HEK293 (cell line): ENCODE results near the gene ETNK1.

Source experiments
- CTCF ChIA-PET: fragments of 350-600 bp; formaldehyde crosslinking; extraction: SDS; loops from one replicate; lab custom pipeline; 2021; ENCODE audit warnings: antibody characterized with exemption; lab: Yijun Ruan, JAX
- POLR2A ChIA-PET: fragments of 300-600 bp; formaldehyde crosslinking; extraction: SDS; loops from one replicate; lab custom pipeline; 2020; ENCODE audit warnings: antibody characterized with exemption, inconsistent platforms; lab: Yijun Ruan, JAX
- H3K27ac ChIP-seq: fragments of 200-500 bp; sonication (Bioruptor generic); 2 replicates; pipeline ENCODE4 v1.5.1; 2014; ENCODE audit warnings: low read depth, low read length, control low read depth, inconsistent platforms; ENCODE audit errors: extremely low read depth
- H3K36me3 ChIP-seq, 2 experiments: fragments of 200-500 bp in 1 of 2; sonication (Bioruptor generic) in 1 of 2; 1 replicate in 1 of 2; 2 replicates in 1 of 2; pipeline ENCODE4 v1.5.1; 2014 to 2017; ENCODE audit warnings: inconsistent platforms in 2 of 2, low read length in 2 of 2; ENCODE audit not compliant: control insufficient read depth in 2 of 2, insufficient read depth in 1 of 2
- H3K4me1 ChIP-seq: fragments of 200-500 bp; sonication (Bioruptor generic); 2 replicates; pipeline ENCODE4 v1.5.1; 2014; ENCODE audit warnings: mild to moderate bottlenecking, low read length, inconsistent platforms; ENCODE audit not compliant: control insufficient read depth, insufficient read depth
- H3K4me3 ChIP-seq: 2 replicates; pipeline ENCODE4 v1.5.1; 2011; ENCODE audit warnings: low read depth, mild to moderate bottlenecking, control low read depth, low read length, moderate library complexity
- H3K9me3 ChIP-seq: fragments of 200-500 bp; sonication (Bioruptor generic); 2 replicates; pipeline ENCODE4 v1.5.1; 2014; ENCODE audit warnings: low read depth, low read length, inconsistent platforms; ENCODE audit not compliant: control insufficient read depth, insufficient read depth
- KLF17 ChIP-seq: fragments of 450-650 bp; formaldehyde crosslinking; IDR thresholded peaks from 2 replicates; pipeline ENCODE4 v1.5.1; 2016; ENCODE audit warnings: missing biosample characterization, missing genetic modification characterization
- MYNN ChIP-seq: fragments of 450-650 bp; formaldehyde crosslinking; IDR thresholded peaks from 2 replicates; pipeline ENCODE4 v1.5.1; 2016; ENCODE audit warnings: missing biosample characterization, missing genetic modification characterization, borderline replicate concordance
- MZF1 ChIP-seq: fragments of 450-650 bp; formaldehyde crosslinking; IDR thresholded peaks from 2 replicates; pipeline ENCODE4 v1.5.1; 2017; ENCODE audit warnings: missing biosample characterization, missing genetic modification characterization, borderline replicate concordance
- PRDM2 ChIP-seq: fragments of 450-650 bp; formaldehyde crosslinking; IDR thresholded peaks from 2 replicates; pipeline ENCODE4 v1.5.1; 2016; ENCODE audit warnings: missing biosample characterization, missing genetic modification characterization, borderline replicate concordance
- ZBTB20 ChIP-seq: fragments of 450-650 bp; formaldehyde crosslinking; IDR thresholded peaks from 2 replicates; pipeline ENCODE4 v1.5.1; 2016; ENCODE audit warnings: missing biosample characterization, missing genetic modification characterization
- ZNF121 ChIP-seq: fragments of 450-650 bp; formaldehyde crosslinking; IDR thresholded peaks from 2 replicates; pipeline ENCODE4 v1.5.1; 2016; ENCODE audit warnings: missing biosample characterization, missing genetic modification characterization
- ZNF174 ChIP-seq: fragments of 450-650 bp; formaldehyde crosslinking; IDR thresholded peaks from 2 replicates; pipeline ENCODE4 v1.5.0; 2017; ENCODE audit warnings: missing biosample characterization, mild to moderate bottlenecking, missing genetic modification characterization
- ZNF202 ChIP-seq: fragments of 450-650 bp; formaldehyde crosslinking; IDR thresholded peaks from 2 replicates; pipeline ENCODE4 v1.5.1; 2016; ENCODE audit warnings: missing biosample characterization, missing genetic modification characterization, borderline replicate concordance
- ZNF223 ChIP-seq: fragments of 450-650 bp; formaldehyde crosslinking; IDR thresholded peaks from 2 replicates; pipeline ENCODE4 v1.5.1; 2016; ENCODE audit warnings: missing biosample characterization, missing genetic modification characterization
- ZNF239 ChIP-seq: fragments of 450-650 bp; formaldehyde crosslinking; IDR thresholded peaks from 2 replicates; pipeline ENCODE4 v1.5.1; 2016; ENCODE audit warnings: missing biosample characterization, missing genetic modification characterization
- ZNF24 ChIP-seq: fragments of 450-650 bp; formaldehyde crosslinking; IDR thresholded peaks from 2 replicates; pipeline ENCODE4 v1.5.1; 2016; ENCODE audit warnings: missing biosample characterization, missing genetic modification characterization
- ZNF302 ChIP-seq: fragments of 450-650 bp; formaldehyde crosslinking; IDR thresholded peaks from 2 replicates; pipeline ENCODE4 v1.5.1; 2016; ENCODE audit warnings: missing biosample characterization, missing genetic modification characterization, low read depth
- ZNF362 ChIP-seq: fragments of 450-650 bp; formaldehyde crosslinking; IDR thresholded peaks from 2 replicates; pipeline ENCODE4 v1.5.1; 2016; ENCODE audit warnings: missing biosample characterization, missing genetic modification characterization
- ZNF530 ChIP-seq: fragments of 450-650 bp; formaldehyde crosslinking; IDR thresholded peaks from 2 replicates; pipeline ENCODE4 v1.5.1; 2016; ENCODE audit warnings: low read depth, missing biosample characterization, missing genetic modification characterization
- ZNF571 ChIP-seq: fragments of 450-650 bp; formaldehyde crosslinking; IDR thresholded peaks from 2 replicates; pipeline ENCODE4 v1.5.0; 2017; ENCODE audit warnings: missing biosample characterization, missing genetic modification characterization
- ZNF629 ChIP-seq: fragments of 450-650 bp; formaldehyde crosslinking; IDR thresholded peaks from 2 replicates; pipeline ENCODE4 v1.5.1; 2017; ENCODE audit warnings: missing biosample characterization, missing genetic modification characterization
- ZNF747 ChIP-seq: fragments of 450-650 bp; formaldehyde crosslinking; IDR thresholded peaks from 2 replicates; pipeline ENCODE4 v1.5.1; 2016; ENCODE audit warnings: missing biosample characterization, missing genetic modification characterization
- ZNF785 ChIP-seq: fragments of 450-650 bp; formaldehyde crosslinking; IDR thresholded peaks from 2 replicates; pipeline ENCODE4 v1.5.1; 2016; ENCODE audit warnings: missing biosample characterization, missing genetic modification characterization
- ZNF843 ChIP-seq: fragments of 450-650 bp; formaldehyde crosslinking; IDR thresholded peaks from 2 replicates; pipeline ENCODE4 v1.5.1; 2016; ENCODE audit warnings: missing biosample characterization, missing genetic modification characterization
- TF ChIP-seq, protein P1 (sequence below): fragments of 450-650 bp; formaldehyde crosslinking; conservative IDR thresholded peaks from 2 replicates; pipeline ENCODE4 v1.5.1; 2016; ENCODE audit warnings: low read depth, missing biosample characterization, missing genetic modification characterization
- TF ChIP-seq, protein P2 (sequence below): fragments of 450-650 bp; formaldehyde crosslinking; IDR thresholded peaks from 2 replicates; pipeline ENCODE4 v1.5.1; 2017; ENCODE audit warnings: missing biosample characterization, missing genetic modification characterization

ETNK1 gene

GRCh38 chr12:22665476-22665875 lies 40.5 kb downstream of the ETNK1 start:
- CTCF ChIA-PET = interaction anchor here (0.7 kb wide), 1 partner anchor 206 kb away, joined by 3 read pairs; no protein-coding TSS in a partner anchor
- TF ChIP-seq, protein P1, sequence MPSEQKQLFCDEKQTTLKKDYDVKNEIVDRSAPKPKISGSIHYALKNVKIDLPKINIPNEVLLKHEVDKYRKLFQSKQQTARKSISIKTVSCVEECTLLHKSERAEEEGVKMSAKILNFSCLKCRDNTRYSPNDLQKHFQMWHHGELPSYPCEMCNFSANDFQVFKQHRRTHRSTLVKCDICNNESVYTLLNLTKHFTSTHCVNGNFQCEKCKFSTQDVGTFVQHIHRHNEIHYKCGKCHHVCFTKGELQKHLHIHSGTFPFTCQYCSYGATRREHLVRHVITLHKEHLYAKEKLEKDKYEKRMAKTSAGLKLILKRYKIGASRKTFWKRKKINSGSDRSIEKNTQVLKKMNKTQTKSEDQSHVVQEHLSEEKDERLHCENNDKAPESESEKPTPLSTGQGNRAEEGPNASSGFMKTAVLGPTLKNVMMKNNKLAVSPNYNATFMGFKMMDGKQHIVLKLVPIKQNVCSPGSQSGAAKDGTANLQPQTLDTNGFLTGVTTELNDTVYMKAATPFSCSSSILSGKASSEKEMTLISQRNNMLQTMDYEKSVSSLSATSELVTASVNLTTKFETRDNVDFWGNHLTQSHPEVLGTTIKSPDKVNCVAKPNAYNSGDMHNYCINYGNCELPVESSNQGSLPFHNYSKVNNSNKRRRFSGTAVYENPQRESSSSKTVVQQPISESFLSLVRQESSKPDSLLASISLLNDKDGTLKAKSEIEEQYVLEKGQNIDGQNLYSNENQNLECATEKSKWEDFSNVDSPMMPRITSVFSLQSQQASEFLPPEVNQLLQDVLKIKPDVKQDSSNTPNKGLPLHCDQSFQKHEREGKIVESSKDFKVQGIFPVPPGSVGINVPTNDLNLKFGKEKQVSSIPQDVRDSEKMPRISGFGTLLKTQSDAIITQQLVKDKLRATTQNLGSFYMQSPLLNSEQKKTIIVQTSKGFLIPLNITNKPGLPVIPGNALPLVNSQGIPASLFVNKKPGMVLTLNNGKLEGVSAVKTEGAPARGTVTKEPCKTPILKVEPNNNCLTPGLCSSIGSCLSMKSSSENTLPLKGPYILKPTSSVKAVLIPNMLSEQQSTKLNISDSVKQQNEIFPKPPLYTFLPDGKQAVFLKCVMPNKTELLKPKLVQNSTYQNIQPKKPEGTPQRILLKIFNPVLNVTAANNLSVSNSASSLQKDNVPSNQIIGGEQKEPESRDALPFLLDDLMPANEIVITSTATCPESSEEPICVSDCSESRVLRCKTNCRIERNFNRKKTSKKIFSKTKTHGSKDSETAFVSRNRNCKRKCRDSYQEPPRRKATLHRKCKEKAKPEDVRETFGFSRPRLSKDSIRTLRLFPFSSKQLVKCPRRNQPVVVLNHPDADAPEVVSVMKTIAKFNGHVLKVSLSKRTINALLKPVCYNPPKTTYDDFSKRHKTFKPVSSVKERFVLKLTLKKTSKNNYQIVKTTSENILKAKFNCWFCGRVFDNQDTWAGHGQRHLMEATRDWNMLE (tag by site-specific recombination) = no peak
- no peak for TF ChIP-seq ZNF629 (tag by site-specific recombination)
- no peak for TF ChIP-seq ZNF239
- no peak for TF ChIP-seq ZNF121 (tag by site-specific recombination)
- TF ChIP-seq ZNF223 (tag by site-specific recombination) = no peak
- TF ChIP-seq ZNF202 (tag by site-specific recombination) = no peak
- no peak for TF ChIP-seq ZNF843 (tag by site-specific recombination)
- TF ChIP-seq ZBTB20 = no peak
- TF ChIP-seq ZNF302 (tag by site-specific recombination) = no peak
- TF ChIP-seq, all 188 proteins: peak for 0
- H3K36me3 ChIP-seq = peaks cover 17 to 27% of the 10 kb centered on the region in 2 experiments
- H3K9me3 ChIP-seq = no peaks in the 10 kb centered on the region
- no peak overlapping the region for H3K4me3 ChIP-seq
- POLR2A ChIA-PET = no interaction called here
- H3K4me1 ChIP-seq = no peaks in the 10 kb centered on the region
- no peak overlapping the region for H3K27ac ChIP-seq

- no peaks in the 10 kb centered on the region for H3K9me3 ChIP-seq
- H3K27ac ChIP-seq = no peak overlapping the region
- no peak overlapping the region for H3K4me3 ChIP-seq
- CTCF ChIA-PET = no interaction called here
- TF ChIP-seq MYNN = no peak
- TF ChIP-seq ZNF174 = no peak
- TF ChIP-seq KLF17 (tag by site-specific recombination) = no peak
- TF ChIP-seq MZF1 (tag by site-specific recombination) = no peak
- no peak for TF ChIP-seq ZNF362 (tag by site-specific recombination)
- TF ChIP-seq ZNF530 (tag by site-specific recombination) = no peak
- TF ChIP-seq ZNF747 (tag by site-specific recombination) = no peak
- TF ChIP-seq PRDM2 (tag by site-specific recombination) = no peak
- TF ChIP-seq ZNF571 (tag by site-specific recombination) = no peak
- TF ChIP-seq ZNF785 (tag by site-specific recombination) = no peak
- TF ChIP-seq, protein P2, sequence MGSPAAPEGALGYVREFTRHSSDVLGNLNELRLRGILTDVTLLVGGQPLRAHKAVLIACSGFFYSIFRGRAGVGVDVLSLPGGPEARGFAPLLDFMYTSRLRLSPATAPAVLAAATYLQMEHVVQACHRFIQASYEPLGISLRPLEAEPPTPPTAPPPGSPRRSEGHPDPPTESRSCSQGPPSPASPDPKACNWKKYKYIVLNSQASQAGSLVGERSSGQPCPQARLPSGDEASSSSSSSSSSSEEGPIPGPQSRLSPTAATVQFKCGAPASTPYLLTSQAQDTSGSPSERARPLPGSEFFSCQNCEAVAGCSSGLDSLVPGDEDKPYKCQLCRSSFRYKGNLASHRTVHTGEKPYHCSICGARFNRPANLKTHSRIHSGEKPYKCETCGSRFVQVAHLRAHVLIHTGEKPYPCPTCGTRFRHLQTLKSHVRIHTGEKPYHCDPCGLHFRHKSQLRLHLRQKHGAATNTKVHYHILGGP = no peak
- no peak for TF ChIP-seq ZNF24 (tag by site-specific recombination)
- TF ChIP-seq, all 188 proteins: peak for 0
- POLR2A ChIA-PET = no interaction called here
- Histone ChIP-seq H3K4me1 (no peaks in the 10 kb centered on the region), H3K36me3 (peaks cover 19 to 21% of the 10 kb centered on the region in 2 experiments)
Observed at GRCh38 chr12:22667122-22667521, 42.2 kb downstream of the ETNK1 start.
